RPMI8226 (cell line): ENCODE results near the gene VCPKMT.
"Not testable (repeated sequence)": the region's sequence is repeated elsewhere in the genome, so short reads cannot be mapped to it uniquely, and the experiment has no call there.

Experiments used
- DNase-seq: peaks from one replicate; pipeline ENCODE4 v3.0.0-alpha.2; 2015

The VCPKMT gene

DNA sequence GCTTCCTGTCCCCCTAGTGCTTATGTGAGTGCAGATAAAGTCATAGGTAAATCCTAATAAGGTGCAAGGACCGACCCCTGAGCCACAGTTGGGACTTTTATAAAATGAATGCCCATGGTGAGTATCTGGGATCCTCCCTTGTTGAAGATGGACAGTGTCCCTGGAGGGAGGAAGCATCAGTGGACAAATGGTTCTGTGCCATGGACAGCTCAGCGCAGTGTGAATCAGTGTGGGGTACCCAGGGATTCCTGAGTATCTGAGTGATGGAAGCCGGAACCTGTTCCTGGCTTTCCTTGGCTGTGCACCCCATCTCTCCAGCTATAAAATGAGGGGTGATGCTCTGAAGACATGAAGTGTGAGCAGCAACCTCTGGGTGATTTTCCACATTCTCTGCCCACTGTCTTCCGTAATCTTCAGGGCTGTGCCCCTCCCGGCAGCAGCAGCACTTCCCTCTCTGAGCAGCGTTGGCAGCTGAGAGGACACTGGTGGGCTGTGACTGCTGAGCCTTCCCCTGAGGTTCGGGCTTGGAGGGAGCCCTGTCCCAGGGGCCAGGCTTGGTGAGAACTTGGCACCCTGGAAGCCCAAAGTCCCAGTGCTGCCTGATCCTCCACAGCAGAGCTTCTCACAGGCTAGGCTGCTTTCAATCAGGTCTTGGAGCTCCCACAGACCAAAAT is 25.0 kb downstream of the VCPKMT start:
- DNase-seq: no peak

DNA sequence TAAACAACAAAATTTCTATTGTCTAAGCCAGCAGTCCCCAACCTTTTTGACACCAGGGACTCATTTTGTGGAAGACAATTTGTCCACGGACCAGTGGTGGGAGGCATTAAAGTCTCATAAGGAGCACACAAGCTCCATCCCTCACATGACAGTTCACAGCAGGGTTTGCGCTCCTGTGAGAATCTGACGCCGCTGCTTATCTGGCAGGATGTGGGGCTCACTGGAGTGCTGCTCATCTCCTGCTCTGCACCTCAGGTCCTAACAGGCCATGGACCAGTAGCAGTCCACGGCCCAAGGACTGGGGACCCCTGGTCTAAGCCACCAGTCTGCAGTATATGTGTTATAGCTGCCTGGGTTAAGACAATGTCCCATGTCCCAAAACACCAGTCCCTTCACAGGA is 27.2 kb downstream of the VCPKMT start:
- no peak for DNase-seq

DNA sequence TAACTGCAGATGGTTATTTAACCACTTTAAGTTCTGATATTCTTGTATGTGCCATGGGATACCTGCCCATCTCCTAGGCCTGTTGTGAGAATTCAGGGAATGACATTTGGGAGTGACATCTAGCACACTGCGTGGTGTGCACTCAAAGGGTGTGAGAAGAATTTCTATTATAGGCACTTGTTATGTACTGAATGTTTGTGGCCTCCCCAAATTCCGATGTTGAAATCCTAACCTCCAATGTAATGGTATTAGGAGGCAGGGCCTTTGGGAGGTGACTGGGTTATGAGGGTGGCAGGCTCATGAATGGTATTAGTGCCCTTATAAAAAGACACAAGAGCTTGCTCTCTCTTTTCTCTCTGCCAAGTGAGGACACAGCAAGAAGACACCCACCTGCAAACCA is 27.6 kb downstream of the VCPKMT start:
- no peak for DNase-seq

DNA sequence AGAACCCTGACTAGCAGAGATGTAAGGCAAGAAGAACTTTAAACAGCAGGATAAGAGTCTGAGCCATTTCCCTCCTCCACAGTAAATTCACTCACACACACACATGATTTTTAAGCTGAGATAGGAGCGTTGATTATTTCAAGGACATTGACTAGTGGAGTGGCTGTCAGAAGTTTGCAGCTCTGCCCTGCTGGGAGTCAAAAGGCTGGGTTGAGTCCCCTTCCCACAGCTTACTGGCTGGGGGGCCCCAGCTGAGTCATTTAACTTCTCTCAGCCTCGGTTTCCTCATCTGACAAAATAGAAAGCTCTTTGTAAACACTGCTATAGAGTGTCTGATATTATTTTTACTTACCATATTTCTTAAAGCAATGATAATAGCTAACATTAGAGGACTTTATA is 28.3 kb downstream of the VCPKMT start:
- DNase-seq: no peak

DNA sequence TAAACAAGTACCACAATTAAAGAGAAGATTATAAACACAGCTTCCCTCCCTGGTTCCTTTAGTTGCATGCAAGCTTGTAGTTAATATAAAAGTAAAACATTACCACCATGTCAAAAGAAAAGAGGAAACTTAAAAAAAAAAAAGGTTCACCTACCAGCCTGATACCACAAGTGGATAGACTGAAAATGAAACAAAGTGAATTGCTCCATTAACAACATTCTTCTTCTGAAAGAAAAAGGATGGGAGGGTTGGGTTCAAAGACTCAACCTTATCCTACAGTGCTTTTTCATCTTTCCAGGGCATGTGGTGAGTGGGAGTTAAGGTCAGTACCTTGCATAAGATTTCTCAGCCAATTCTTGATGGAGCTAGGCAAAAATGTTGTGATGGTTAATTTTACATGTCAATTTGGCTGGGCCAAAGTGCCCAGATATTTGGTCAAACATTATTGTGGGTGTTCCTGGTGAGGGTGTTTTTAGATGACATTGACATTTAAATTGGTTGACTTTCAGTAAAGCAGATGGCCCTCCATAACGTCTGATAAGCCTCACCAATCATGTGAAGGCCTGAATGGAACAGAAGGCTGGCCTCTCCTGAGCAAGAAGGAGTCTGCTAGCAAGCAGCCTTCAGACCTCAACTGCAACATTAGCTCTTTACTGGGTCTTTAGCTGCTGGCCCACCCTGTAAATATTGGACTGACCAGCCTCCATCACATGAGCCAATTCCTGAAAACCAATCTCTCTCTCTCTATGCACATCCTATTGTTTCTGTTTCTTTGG is 28.8 kb downstream of the VCPKMT start:
- no peak for DNase-seq

DNA sequence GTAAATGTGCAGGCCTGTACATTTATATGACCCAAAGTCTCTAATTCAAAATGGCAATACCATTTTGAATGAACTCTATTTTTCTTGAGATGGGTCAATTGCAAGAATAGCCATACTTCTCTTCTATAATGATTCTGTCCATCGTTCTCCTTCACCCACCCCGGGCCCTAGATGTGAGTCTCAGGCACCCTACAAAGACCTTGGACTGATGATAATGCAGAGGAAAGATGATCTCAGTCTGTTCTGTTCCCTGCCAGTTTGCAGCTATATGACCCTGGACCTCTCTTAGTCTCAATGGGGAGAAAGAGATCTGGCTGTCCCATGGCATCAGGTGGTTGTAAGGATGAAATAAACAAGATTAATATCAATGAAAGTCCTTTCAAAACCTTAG is 30.1 kb downstream of the VCPKMT start:
- no peak for DNase-seq

DNA sequence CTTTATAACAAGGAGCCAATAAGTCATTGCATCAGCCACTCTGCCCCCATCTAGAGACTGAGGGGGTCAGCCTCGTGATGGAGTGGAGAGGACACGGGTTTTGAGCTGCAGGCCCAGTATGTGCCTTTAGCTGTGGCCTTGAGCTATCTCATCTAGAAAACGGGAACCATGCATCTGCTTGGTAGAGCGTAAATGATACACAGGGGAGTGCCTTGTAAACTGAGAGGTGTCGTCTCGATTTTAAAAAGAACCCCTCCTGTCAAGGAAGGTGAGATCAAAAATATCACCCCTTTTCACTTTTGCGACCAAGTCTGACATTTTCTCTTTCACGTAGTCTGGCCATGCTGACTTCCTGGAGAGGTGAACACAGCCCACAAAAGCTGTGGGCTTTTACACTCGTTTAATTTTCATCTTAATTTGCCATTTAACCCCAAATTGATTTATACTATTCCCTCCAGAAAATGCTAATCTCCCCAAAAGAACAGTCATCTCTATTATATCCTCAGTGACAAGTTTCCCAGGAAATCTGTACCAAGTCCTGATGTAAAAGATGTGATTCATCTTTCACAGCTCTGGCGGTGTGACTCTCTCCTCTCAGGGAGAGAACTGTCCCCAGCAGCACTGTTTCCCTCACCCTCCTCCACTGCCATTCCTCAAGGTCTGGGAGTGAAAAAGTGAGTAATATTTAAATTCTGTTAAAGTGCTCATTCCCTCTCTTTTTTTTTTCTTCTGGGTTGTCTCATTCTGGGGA is 30.6 kb downstream of the VCPKMT start:
- no peak for DNase-seq

DNA sequence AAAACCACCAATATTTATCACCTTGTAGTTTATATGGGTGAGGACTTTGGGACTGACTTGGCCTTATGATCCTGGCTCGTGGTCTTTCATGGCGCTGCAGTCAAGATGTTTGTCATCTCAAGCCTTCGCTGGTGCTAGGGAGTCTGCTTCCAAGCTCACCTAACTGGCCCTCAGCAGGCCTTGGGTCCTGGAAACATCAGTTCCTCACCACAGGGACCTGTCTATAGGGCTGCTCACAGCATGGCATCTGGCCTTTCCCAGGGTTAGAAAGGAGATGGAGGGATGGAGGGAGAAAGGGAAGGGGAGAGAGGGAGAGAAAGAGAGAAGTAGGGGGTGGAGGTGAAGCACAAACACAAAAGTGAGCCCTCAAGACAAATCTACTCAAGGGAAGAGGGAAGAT is 31.7 kb downstream of the VCPKMT start:
- DNase-seq: no peak

DNA sequence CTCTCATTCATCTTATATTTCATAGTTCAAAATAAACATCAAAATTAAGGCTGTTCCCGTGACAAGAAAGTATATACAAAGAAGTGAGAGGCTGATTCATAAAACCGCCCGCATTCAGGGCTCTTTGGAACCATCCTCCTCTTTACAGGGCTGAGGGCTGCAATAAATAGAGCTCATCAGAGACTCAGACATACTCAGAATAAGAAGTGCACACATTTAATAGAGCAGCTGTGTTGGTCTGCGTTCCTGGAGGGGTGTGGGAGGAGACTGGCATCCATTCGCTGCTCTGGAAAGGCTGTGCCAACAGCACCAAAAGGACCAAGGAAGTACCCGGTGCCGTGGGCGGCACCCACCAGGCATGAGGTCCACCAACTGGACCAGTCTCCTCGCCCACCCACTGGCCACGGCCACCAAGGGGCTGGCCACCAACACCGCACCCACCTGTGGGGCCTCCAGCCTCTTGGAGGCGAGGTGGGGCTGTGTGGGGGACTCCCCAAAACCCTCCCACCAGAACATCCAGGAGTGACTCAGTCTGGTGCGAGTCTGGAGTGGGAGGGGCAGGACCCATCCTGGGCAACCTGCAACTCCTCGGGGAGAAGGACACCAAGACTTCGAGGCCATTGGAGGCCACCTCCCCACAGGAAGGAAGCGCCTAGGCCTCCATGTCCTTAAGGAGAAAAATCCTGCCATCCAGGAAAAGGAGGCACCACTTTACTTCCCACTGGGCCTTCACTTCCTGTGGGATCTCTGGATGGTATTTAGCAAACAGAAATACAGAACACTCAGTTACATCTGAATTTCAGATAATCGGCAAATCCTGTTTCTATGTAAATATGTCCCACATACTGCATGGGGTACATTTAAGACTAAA is 32.7 kb downstream of the VCPKMT start:
- no peak for DNase-seq

DNA sequence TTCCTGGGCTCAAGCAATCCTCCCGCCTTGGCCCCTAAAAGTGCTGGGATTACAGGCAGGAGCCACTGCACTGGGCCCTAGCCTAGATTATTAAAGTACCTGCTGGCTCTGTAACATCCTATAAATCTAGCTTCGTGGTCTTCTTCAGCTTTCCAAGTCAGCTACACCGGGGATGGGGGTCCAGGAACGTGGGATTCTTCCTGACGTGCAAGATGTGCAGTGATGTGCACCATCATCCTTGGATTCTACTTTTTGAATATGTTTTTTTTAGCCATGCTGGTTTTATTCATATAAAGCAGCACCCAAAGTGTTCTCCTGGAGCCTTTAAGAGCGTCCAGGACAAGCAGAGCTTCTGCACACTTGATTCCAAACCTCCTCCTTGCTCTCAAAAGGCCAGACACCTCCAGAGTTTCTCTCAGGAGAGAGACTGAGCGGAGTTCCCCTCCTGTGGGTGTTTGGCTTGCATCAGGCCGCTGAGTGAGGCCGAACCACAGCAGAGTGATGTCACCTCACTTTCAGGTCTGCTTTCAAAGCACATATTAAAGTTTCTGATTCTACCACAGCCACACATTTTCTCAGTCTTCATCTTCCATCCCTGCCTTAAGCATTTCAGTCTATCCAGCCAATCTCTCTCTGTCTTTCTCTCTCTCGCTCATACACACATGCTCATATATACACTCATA is 33.4 kb downstream of the VCPKMT start:
- DNase-seq: peak; percentile 47

DNA sequence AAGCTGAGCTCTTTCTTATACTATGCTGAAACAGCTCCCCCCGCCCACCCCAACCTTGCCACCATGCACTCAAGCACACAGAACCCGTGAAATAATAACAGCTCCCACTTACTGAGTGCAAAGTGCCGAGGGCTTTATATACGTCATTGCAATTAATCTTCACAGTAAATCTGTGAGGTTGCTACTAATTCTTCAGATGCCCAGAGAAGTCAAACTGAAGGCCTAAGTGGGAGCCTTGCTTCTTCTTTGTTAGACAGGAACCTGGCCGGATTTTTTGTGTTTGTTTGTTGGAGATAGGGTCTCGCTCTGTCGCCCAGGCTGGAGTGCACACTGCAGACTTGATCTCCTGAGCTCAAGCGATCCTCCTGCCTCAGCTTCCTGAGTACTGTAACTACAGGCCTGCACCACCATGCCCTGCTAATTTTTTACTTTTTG is 34.0 kb downstream of the VCPKMT start:
- DNase-seq: no peak

DNA sequence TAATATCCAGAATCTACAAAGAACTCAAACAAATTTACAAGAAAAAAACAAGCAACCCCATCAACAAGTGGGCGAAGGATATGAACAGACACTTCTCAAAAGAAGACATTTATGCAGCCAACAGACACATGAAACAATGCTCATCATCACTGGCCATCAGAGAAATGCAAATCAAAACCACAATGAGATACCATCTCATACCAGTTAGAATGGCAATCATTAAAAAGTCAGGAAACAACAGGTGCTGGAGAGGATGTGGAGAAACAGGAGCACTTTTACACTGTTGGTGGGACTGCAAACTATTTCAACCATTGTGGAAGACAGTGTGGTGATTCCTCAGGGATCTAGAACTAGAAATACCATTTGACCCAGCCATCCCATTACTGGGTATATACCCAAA is 37.3 kb downstream of the VCPKMT start:
- not testable (repeated sequence) for DNase-seq

DNA sequence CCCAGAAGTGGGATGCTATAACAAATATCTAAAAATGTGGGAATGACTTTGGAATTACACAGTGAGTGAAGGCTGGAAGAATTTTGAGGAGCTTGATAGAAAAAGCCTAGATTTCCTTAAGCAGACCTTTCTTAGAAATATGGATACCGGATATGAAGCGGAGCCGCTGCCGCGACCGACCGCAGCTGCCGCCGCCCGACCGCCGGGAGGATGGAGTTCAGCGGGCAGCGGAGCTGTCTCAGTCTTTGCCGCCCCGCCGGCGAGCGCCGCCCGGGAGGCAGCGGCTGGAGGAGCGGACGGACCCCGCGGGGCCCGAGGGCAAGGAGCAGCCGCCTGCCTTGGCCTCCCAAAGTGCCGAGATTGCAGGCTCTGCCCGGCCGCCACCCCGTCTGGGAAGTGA is 42.7 kb downstream of the VCPKMT start:
- not testable (repeated sequence) for DNase-seq

DNA sequence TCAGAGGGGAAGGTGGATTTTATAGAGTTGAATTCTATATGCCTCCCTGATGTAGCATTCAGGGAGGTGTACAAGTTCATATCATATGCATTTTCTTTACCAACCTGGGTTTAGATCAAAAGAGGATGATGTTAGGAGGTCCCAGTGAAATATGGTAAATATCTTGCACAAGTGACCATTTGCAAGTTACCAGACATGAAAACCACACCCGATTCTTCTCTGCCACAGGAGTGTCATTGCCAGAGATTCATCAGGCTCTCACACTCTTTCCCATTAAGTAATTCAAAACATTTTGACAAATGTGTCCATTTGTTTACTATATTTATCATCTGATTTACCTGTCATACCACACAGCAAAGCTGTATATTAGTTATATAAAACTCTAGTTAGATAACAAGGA is 44.0 kb downstream of the VCPKMT start:
- DNase-seq: no peak

DNA sequence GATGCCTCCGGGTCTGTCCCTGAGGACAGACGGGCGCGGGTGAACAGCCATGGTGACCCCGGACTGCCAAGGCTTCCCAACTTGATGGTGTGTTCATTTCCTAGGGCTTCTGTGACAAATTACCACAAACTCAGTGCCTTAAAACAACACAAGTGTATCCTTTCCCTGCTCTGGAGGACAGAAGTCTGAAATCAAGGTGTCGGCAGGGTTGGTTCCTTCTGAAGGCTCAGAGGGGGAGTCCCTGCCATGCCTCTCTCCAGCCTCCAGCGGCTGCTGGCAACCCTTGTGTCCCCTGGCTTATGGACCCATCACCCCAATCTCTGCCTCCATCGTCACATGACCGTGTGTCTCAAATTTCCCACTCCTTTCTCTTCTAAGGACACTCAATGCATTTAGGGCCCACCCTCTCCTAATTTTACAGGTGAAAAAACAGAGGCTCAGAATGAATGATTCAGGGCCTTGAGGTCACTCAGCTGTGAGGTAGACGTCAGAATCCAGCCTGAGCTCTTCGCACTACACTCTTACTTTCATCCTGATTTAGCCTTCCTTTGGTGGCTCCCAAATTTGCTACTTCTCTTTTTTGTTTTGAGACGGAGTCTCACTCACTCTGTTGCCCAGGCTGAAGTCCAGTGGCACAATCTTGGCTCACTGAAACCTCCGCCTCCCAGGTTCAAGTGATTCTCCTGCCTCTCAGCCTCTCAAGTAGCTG is 45.4 kb downstream of the VCPKMT start:
- DNase-seq: no peak

DNA sequence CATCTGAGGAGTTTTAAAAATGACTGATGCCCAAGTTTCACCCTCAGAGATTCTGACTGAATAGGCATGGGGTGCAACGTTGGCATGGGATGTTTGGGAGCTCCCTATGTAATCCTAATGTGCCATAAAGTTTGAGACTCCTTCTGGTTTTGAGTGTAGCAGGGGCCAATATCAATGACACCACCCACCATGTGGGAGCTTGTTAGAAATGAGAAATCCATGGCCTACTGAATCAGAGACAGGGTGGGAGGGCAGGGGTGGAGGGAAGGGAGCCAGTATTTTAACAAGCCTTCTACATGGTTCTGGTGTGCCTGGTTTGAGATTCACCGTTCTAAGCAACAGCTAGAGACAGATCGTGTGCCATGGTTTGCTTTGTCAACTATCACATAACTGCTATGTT is 46.1 kb downstream of the VCPKMT start:
- DNase-seq: no peak

DNA sequence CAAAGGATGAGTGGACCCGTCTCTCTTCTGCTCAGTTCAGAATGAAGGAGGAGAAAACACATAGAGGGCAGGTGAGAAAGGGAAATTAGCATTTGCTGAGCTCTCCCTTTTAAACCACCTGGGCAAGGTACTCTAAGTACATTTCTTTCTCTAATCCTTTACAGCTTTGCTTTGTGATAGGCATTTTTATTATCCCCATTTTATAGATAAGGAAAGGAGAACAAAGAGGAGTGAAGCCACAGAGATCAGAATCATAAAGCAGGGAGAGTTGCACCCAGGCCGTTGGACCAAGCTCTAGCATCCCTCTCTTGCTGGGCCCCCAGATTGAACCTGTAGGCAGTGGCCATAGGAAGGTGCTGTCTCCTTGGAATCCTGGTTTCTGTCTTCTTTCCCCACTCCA is 47.0 kb downstream of the VCPKMT start:
- no peak for DNase-seq

DNA sequence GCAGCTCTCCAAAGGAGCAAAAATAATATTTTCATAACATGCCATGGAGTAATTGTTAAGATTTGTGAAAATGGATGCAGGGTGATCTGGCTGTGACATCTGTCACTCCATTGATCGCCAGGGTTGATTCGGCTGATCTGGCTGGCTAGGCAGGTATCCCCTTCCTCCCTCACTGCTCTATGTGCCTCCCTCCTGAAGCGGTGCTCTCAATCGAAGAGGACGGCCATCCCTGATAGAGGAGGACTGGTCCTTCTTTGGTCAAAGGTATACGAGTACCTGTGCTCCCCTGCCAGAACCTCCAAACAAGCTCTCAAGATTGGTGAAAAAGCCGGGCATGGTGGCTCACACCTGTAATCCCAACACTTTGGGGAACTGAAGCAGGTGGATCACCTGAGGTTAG is 47.9 kb downstream of the VCPKMT start:
- no peak for DNase-seq

DNA sequence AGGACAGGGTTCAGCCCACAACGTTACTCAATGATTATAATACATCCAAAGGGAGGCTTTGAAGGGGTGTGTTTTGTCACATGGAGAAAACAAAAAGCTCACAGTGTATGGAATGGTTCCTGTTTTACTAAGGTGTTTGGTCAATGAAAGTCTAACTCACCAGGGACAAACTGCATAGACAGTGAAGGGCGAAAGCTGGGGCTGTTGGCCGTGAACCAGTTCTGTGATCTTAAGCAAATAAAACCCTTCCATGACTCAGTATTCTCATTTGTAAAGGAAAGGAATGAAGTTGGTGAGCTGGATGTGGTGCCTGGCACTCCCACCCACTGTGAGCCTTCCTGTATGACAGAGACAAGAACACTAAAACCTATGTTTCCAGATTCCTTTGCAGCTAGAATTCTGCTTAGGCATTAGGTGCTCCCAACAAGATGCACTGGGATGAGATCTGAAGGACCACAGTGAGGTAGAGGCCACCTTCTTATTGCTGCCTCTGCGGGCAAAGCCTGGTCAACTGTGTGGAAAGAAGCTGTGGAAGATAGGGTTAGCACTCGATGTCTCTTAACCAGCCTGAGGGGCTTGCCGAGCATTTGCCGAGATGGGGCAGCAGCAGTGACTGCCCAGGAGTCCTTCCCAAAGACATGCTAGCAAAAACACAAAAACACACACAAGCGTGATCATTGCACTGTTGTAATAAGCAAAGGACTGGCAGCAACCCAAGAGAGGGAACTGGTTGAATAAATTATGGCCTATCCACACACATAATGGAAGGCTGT is 48.5 kb downstream of the VCPKMT start:
- no peak for DNase-seq

DNA sequence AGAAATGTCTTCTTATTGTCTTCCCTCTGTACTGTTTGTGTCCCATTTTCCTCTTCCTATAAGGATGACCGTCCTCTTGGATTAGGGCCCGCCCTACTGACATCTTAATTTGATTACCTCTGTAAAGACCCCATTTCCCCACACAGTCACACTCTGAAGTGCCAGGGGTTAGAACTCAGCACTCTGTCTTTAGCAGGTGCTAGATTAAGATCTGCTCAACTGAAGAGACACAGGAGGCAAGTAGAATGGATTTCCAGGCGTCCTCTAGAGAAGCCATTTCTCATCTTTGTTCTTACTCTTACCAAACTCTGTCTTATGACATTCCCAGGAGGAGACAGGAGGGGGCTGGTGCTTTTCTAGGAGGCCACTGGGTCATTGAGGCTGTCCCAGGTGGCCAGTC is 50.8 kb downstream of the VCPKMT start:
- DNase-seq: no peak

DNA sequence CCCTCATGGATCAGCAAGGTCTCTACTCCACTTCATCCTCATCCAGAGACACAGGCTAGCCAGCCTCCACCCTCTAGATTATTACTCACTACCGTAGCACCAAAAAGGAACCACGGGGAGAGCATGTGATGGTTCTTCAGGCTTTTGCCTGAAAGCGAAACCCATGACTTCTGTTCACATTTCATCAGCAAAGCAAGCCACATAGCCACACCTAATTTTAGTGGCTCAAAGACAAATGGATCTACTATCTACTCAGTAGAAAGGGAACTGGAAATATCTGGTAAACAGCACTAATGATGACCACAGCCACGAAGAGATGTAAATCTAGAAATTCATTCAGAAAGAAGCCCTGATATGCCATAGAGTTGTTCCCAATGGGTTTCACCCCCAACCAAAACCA is 51.4 kb downstream of the VCPKMT start:
- DNase-seq: peak; percentile 71
